HG02678 (cell line): ENCODE measurements around the gene VAMP4.
A peak's percentile ranks its signal among the peaks of the same experiment; 100 is the strongest.
"Not testable (repeated sequence)": the region's sequence is repeated elsewhere in the genome, so short reads cannot be mapped to it uniquely, and the experiment has no call there.

Source experiments
- ATAC-seq: cut with Tn5 transposase; IDR thresholded peaks from one replicate; pipeline ENCODE4 v1.9.1; 2021; ENCODE audit warnings: mild to moderate bottlenecking, moderate library complexity; ENCODE audit not compliant: unreplicated experiment

The VAMP4 gene

GRCh38 chr1:171753182-171753581, 11.3 kb upstream of the VAMP4 start:
- ATAC-seq: no peak

GRCh38 chr1:171751221-171751620, 9.4 kb upstream of the VAMP4 start:
- ATAC-seq: no peak

GRCh38 chr1:171748651-171749050, 6.8 kb upstream of the VAMP4 start:
- ATAC-seq: no peak

GRCh38 chr1:171744986-171745385, 3.1 kb upstream of the VAMP4 start:
- no peak for ATAC-seq

- no peak for ATAC-seq
Measured at GRCh38 chr1:171743081-171743870, 1.4 kb upstream of the VAMP4 start.

- peak; percentile 3 for ATAC-seq
Measured at GRCh38 chr1:171742577-171742922, 685 bp upstream of the VAMP4 start.

- ATAC-seq: peak; percentile 34
Measured at GRCh38 chr1:171740987-171741871, 636 bp downstream of the VAMP4 start.

GRCh38 chr1:171740356-171740863, 1.5 kb downstream of the VAMP4 start:
- ATAC-seq: no peak

- no peak for ATAC-seq
Measured at GRCh38 chr1:171739656-171740055, 2.2 kb downstream of the VAMP4 start.

- ATAC-seq: no peak
Measured at GRCh38 chr1:171738911-171739310, 3.0 kb downstream of the VAMP4 start.

- ATAC-seq: no peak
Measured at GRCh38 chr1:171736196-171736595, 5.7 kb downstream of the VAMP4 start.

- no peak for ATAC-seq
Measured at GRCh38 chr1:171730052-171730451, 11.8 kb downstream of the VAMP4 start.

- no peak for ATAC-seq
Measured at GRCh38 chr1:171727778-171728177, 14.1 kb downstream of the VAMP4 start.

- not testable (repeated sequence) for ATAC-seq
Measured at GRCh38 chr1:171723180-171723579, 18.7 kb downstream of the VAMP4 start.

- no peak for ATAC-seq
Measured at GRCh38 chr1:171718848-171719247, 23.0 kb downstream of the VAMP4 start.

GRCh38 chr1:171718216-171718615, 23.6 kb downstream of the VAMP4 start:
- ATAC-seq: no peak

- ATAC-seq: no peak
Measured at GRCh38 chr1:171717062-171717718, 24.7 kb downstream of the VAMP4 start.

GRCh38 chr1:171716616-171717015, 25.2 kb downstream of the VAMP4 start:
- no peak for ATAC-seq

- no peak for ATAC-seq
Measured at GRCh38 chr1:171715813-171716251, 26.0 kb downstream of the VAMP4 start.

GRCh38 chr1:171712341-171712740, 29.5 kb downstream of the VAMP4 start:
- no peak for ATAC-seq

- ATAC-seq: no peak
Measured at GRCh38 chr1:171711643-171712042, 30.2 kb downstream of the VAMP4 start.
